Mucosa of descending colon (tissue), 3 donors: Measurements from ENCODE around the gene KRTAP10-2. TPM values are rescaled to one million over a fixed set of nuclear protein-coding genes. Genes with fewer than 3 reads are reported as not detected.

Experiments used
- ATAC-seq: fragments of 200-7000 bp; cut with Tn5 transposase; one replicate; pipeline ENCODE4 v1.9.1; 2020; ENCODE audit warnings: mild to moderate bottlenecking, moderate library complexity
- DNase-seq, 3 donors: peaks; one replicate each; pipeline ENCODE4 v3.0.0-alpha.2; 2020
- H3K36me3 ChIP-seq: fragments of 200-600 bp; one replicate; pipeline ENCODE4 v1.8.0; 2021; ENCODE audit warnings: low read depth, mild to moderate bottlenecking
- H3K4me1 ChIP-seq: fragments of 200-600 bp; one replicate; pipeline ENCODE4 v1.8.0; 2021; ENCODE audit warnings: low read depth, mild to moderate bottlenecking
- H3K4me3 ChIP-seq: fragments of 200-600 bp; one replicate; pipeline ENCODE4 v1.8.0; 2021; ENCODE audit warnings: mild to moderate bottlenecking
- H3K9me3 ChIP-seq: fragments of 200-600 bp; one replicate; pipeline ENCODE4 v1.8.0; 2021; ENCODE audit warnings: mild to moderate bottlenecking
- CTCF ChIP-seq: fragments of 200-600 bp; IDR thresholded peaks from one replicate; pipeline ENCODE4 v1.8.0; 2022; ENCODE audit warnings: antibody characterized with exemption, mild to moderate bottlenecking
- intact Hi-C, 2 donors: fragments of 100-400 bp; cut with DNase I in 1 of 2; cut with micrococcal nuclease in 1 of 2; formaldehyde crosslinking; loops; one replicate each; pipeline versions ENCODE4 v1.11.0 to v1.11.1; 2022; cut with DNase I, micrococcal nuclease
- total RNA-seq, 3 donors: library from RNA; stranded (reverse); fragmentation: NEBNext Ultra II Directional in 2 of 3; extraction: Animal tissue kit (Norgen Biotek cat#: 25700) in 2 of 3; gene quantifications; one replicate each; pipeline versions ENCODE4 v1.2.1 to v1.2.4, GENCODE V29; 2021 to 2023
- donor health status: DM: no; HTN: no; CAD: no; lungs with moderate emphysema.
- donor health status: DM: no; HTN: no; CAD: no.
- donor health status: DM: no; HTN: yes; CAD: no.

KRTAP10-2 gene
- total RNA-seq, 3 donors from 2014 or later = not detected

- H3K36me3 ChIP-seq = no peaks in the 10 kb centered on the region
- ATAC-seq (no peak), DNase-seq (no peak)
- intact Hi-C loops = no loop called here
- TF ChIP-seq CTCF = no peak
- no peaks in the 10 kb centered on the region for H3K9me3 ChIP-seq
- H3K4me1 ChIP-seq = no peaks in the 10 kb centered on the region
- no peak overlapping the region for H3K4me3 ChIP-seq
Measured at GRCh38 chr21:44590311-44590721, 39.0 kb upstream of the KRTAP10-2 start.

- Histone ChIP-seq H3K36me3 (no peaks in the 10 kb centered on the region), H3K4me3 (no peak overlapping the region), H3K9me3 (no peaks in the 10 kb centered on the region), H3K4me1 (no peaks in the 10 kb centered on the region)
- ATAC-seq (no peak), DNase-seq (no peak)
- no peak for TF ChIP-seq CTCF
- intact Hi-C loops = no loop called here
Measured at GRCh38 chr21:44589586-44590305, 38.4 kb upstream of the KRTAP10-2 start.

- no peak for TF ChIP-seq CTCF
- no peaks in the 10 kb centered on the region for H3K4me1 ChIP-seq
- intact Hi-C loops = no loop called here
- ATAC-seq (no peak), DNase-seq (no peak)
- H3K4me3 ChIP-seq = no peak overlapping the region
- H3K36me3 ChIP-seq = no peaks in the 10 kb centered on the region
- H3K9me3 ChIP-seq = no peaks in the 10 kb centered on the region
Measured at GRCh38 chr21:44589094-44589493, 37.8 kb upstream of the KRTAP10-2 start.

GRCh38 chr21:44585892-44586291 is 34.6 kb upstream of the KRTAP10-2 start:
- TF ChIP-seq CTCF = no peak
- Histone ChIP-seq H3K4me3 (no peak overlapping the region), H3K4me1 (no peaks in the 10 kb centered on the region), H3K9me3 (peaks cover 8% of the 10 kb centered on the region), H3K36me3 (no peaks in the 10 kb centered on the region)
- DNase-seq = no peak
- no peak for ATAC-seq
- intact Hi-C loops = no loop called here

- Histone ChIP-seq H3K9me3 (peaks cover 9% of the 10 kb centered on the region), H3K4me3 (no peak overlapping the region), H3K36me3 (no peaks in the 10 kb centered on the region), H3K4me1 (no peaks in the 10 kb centered on the region)
- TF ChIP-seq CTCF = no peak
- intact Hi-C loops = no loop called here
- DNase-seq (no peak), ATAC-seq (no peak)
Measured at GRCh38 chr21:44583800-44584147, 32.5 kb upstream of the KRTAP10-2 start.
